Placental epithelial cell (primary cell): ENCODE data around the gene OOSP3. TPM values are rescaled to one million over a fixed set of nuclear protein-coding genes. Genes with fewer than 3 reads are reported as not detected.

Experiments used
- total RNA-seq: library from RNA; depleted of rRNA; stranded (reverse); fragments of >200 nt; gene quantifications from 2 replicates; pipeline ENCODE4 v1.2.3, GENCODE V29; 2012

The OOSP3 gene, protein sequence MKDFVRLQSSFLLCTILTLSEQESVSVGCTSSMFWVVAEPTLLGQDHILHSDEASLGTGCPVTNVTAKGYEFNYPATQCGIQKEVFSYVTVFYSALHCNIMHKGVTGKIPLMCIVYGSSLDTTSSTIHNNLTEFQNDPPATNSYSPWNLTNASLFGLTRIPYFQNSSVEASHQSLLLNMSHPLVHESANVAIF
- not detected in 2 replicates for total RNA-seq

DNA sequence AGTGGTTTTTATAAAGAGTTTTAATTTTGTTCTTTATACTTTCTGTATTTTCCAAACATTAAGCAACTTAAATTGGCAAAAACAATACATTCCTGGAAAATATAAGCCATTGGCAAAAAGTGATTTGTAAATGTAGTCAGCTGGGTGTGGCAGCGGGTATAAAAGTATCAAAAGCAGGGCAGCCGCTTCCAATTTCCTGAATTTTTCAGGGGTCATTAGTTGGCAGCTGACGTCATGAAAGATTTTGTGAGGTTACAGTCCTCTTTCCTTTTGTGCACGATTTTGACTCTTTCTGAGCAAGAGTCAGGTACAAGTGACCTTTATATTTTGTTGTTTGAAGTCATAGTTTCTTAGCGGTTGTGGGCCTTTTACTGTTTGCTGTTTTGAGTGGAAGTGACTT lies at the start of gene OOSP3:
TSS of gene OOSP3 (plus strand) at position 208 of the 400 bp plus-strand sequence. CDS start at position 235, 27 bp downstream.

DNA sequence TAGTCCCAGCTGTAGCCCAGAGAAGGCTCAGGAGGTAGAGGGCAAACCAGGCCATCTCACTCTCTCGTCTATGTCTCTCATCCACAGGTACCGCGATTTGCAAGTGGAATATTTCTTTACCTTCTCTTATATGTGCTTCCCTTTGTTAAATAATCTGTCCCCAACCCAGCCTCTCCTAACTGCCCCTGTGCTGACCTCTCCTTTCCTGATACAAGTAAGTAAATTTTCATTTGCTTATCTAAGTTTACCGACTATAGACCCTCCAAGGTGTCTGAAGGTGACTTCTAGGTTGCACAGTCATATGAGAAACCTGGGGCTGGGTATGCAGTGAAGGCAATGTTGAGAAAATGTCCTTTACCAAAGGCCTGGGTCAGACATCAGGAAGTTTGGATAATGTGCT lies 33.2 kb upstream of the OOSP3 start, which contains the start of gene CBLIF:
TSS of gene CBLIF (minus strand) at position 101 of the 400 bp plus-strand sequence. CDS start at position 55, 46 bp downstream.

DNA sequence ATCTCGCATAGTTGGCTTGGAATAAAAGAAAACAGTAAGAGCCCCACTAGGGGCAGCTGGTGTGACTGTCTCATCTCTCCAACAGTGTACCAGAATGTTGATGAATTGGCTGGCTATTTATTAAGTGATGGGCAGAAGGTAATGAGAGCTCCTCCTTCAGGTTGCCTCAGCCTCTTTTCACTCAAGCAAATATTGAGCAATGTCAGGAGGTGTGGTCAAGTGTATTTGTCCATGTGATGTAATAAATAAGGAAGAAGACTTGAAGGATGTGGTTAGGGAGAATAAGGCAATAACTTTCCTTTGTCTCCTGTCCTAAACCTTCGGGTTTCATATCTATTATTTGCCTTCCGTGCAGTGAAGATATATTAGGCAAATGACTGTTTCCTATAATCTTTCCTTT lies 12.2 kb upstream of the OOSP3 start, which contains the start of gene TCN1:
TSS of gene TCN1 (minus strand) at position 91 of the 400 bp plus-strand sequence. CDS start at position 74, 17 bp downstream.

DNA sequence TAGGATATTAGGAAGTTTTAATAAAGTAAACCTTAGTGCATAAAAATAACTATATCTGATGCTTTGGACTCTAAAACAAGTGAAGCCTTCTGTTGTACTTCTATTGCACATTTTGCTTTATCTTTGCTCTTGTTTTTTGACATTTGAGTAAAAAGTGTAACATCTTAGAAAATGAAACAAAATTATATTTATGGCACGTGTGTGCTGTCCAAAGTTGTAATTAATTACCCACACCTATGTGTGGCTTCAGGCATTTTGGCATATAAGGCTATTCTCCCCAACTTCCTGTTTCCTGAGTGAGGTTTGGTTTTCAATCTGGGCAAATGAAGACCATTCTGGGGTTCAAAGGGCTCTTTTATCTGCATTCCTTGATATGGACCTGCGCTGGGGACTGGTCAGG lies 59.5 kb downstream of the OOSP3 start, which contains the start of gene OOSP1:
TSS of gene OOSP1 (plus strand) at position 301 of the 400 bp plus-strand sequence. CDS start at position 324, 23 bp downstream.

Other genes starting within 250 kb of the OOSP3 start
- 12.4 and 14.9 TPM in 2 replicates for gene PATL1, start 209.7 kb upstream of the OOSP3 start, total RNA-seq
- not detected in 2 replicates for gene OR10V1, start 164.9 kb upstream of the OOSP3 start, total RNA-seq
- gene STX3, start 123.4 kb upstream of the OOSP3 start, total RNA-seq: 23.2 and 35.7 TPM in 2 replicates
- gene MRPL16, start 68.0 kb upstream of the OOSP3 start, total RNA-seq: 21.8 and 27.5 TPM in 2 replicates
- not detected in 2 replicates for gene CBLIF, start 33.3 kb upstream of the OOSP3 start, total RNA-seq
- gene TCN1, start 12.3 kb upstream of the OOSP3 start, total RNA-seq: 0.11 TPM in 1 of 2 replicates, not detected in the other
- 0.39 TPM in 1 of 2 replicates, not detected in the other for gene OOSP1, start 59.6 kb downstream of the OOSP3 start, total RNA-seq
- gene OOSP4A, start 85.3 kb downstream of the OOSP3 start, total RNA-seq: not detected in 2 replicates
- not detected in 2 replicates for gene OOSP4B, start 138.4 kb downstream of the OOSP3 start, total RNA-seq
- gene OOSP2, start 161.6 kb downstream of the OOSP3 start, total RNA-seq: not detected in 2 replicates
- not detected in 2 replicates for gene MS4A3, start 177.9 kb downstream of the OOSP3 start, total RNA-seq
- gene MS4A2, start 209.9 kb downstream of the OOSP3 start, total RNA-seq: not detected in 2 replicates